ENCODE measurements around the gene ASGR2.

The ASGR2 gene

DNA sequence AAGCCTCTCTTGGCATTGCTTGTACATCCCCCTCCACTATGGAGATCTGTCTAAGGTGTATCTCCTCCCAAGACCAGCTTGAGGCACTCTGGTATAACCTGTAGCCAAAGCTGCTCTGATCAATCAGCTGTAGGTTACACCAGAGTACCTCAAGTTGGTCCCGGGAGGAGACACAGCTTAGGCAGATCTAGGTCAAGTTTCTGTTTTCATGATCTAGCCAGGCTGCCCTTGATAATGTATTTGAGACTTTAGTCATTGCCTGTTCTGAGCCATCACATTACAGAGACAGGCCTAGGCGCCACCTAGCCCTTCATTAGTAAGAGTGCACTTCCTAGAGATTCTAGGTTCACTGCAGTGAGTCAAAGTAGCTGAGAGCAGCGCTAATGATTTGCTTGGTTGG, 33.1 kb upstream of the ASGR2 start:
- no peak for DNase-seq (ENCODE audit: low read depth in 1 of 2, low spot score in 1 of 2)
- no peak overlapping the region for H3K27ac ChIP-seq (replicated peaks)
- H3K4me3 ChIP-seq (replicated peaks; ENCODE audit: insufficient read depth, low read length), result no peak overlapping the region
- no peak for TF ChIP-seq POLR2AphosphoS5 (IDR thresholded peaks at IDR 0.05; ENCODE audit: low read depth)
- no peak for TF ChIP-seq GABPA (IDR thresholded peaks at IDR 0.05; ENCODE audit: low read depth)
- no peak for TF ChIP-seq SPI1 (IDR thresholded peaks at IDR 0.05; ENCODE audit: borderline replicate concordance, low read depth)
- no peak for TF ChIP-seq REST (IDR thresholded peaks at IDR 0.05; ENCODE audit: insufficient replicate concordance, low read depth)
- TF ChIP-seq, protein P1, sequence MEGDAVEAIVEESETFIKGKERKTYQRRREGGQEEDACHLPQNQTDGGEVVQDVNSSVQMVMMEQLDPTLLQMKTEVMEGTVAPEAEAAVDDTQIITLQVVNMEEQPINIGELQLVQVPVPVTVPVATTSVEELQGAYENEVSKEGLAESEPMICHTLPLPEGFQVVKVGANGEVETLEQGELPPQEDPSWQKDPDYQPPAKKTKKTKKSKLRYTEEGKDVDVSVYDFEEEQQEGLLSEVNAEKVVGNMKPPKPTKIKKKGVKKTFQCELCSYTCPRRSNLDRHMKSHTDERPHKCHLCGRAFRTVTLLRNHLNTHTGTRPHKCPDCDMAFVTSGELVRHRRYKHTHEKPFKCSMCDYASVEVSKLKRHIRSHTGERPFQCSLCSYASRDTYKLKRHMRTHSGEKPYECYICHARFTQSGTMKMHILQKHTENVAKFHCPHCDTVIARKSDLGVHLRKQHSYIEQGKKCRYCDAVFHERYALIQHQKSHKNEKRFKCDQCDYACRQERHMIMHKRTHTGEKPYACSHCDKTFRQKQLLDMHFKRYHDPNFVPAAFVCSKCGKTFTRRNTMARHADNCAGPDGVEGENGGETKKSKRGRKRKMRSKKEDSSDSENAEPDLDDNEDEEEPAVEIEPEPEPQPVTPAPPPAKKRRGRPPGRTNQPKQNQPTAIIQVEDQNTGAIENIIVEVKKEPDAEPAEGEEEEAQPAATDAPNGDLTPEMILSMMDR (IDR thresholded peaks at IDR 0.05; ENCODE audit: insufficient read depth, low read length), result no peak
- H3K27me3 ChIP-seq (ENCODE audit: insufficient read depth, poor library complexity, severe bottlenecking), result no peaks in the 10 kb centered on the region

GRCh38 chr17:7146115-7146514, 31.5 kb upstream of the ASGR2 start:
- Histone ChIP-seq H3K27me3 (ENCODE audit: insufficient read depth, poor library complexity, severe bottlenecking) (no peaks in the 10 kb centered on the region), H3K4me3 (replicated peaks; ENCODE audit: insufficient read depth, low read length) (no peak overlapping the region), H3K27ac (replicated peaks) (no peak overlapping the region)
- TF ChIP-seq SPI1 (IDR thresholded peaks at IDR 0.05; ENCODE audit: borderline replicate concordance, low read depth) (no peak), REST (IDR thresholded peaks at IDR 0.05; ENCODE audit: insufficient replicate concordance, low read depth) (no peak), GABPA (IDR thresholded peaks at IDR 0.05; ENCODE audit: low read depth) (no peak), POLR2AphosphoS5 (IDR thresholded peaks at IDR 0.05; ENCODE audit: low read depth) (no peak)
- DNase-seq (ENCODE audit: low read depth in 1 of 2, low spot score in 1 of 2), result no peak

GRCh38 chr17:7144213-7144612, 29.6 kb upstream of the ASGR2 start:
- DNase-seq (ENCODE audit: low read depth in 1 of 2, low spot score in 1 of 2), result no peak
- no peak overlapping the region for H3K4me3 ChIP-seq (replicated peaks; ENCODE audit: insufficient read depth, low read length)
- TF ChIP-seq REST (IDR thresholded peaks at IDR 0.05; ENCODE audit: insufficient replicate concordance, low read depth) (no peak), GABPA (IDR thresholded peaks at IDR 0.05; ENCODE audit: low read depth) (no peak), POLR2AphosphoS5 (IDR thresholded peaks at IDR 0.05; ENCODE audit: low read depth) (no peak), SPI1 (IDR thresholded peaks at IDR 0.05; ENCODE audit: borderline replicate concordance, low read depth) (no peak)
- TF ChIP-seq, protein P1 (IDR thresholded peaks at IDR 0.05; ENCODE audit: insufficient read depth, low read length), result no peak
- no peak overlapping the region for H3K27ac ChIP-seq (replicated peaks)
- no peaks in the 10 kb centered on the region for H3K27me3 ChIP-seq (ENCODE audit: insufficient read depth, poor library complexity, severe bottlenecking)

Measured in HL-60 (cell line).